ENCODE results near the gene NGEF. TPM values are rescaled to one million over a fixed set of nuclear protein-coding genes. Genes with fewer than 3 reads are reported as not detected.
A peak's percentile ranks its signal among the peaks of the same experiment; 100 is the strongest.

NGEF gene
- total RNA-seq, 1 donor, result 17.4 TPM

GRCh38 chr2:232890896-232891601, 122.0 kb downstream of the NGEF start:
- no peak for DNase-seq (ENCODE audit: low read depth)
- H3K4me3 ChIP-seq (ENCODE audit: low read depth, low read length), result no peak overlapping the region
- no peak for TF ChIP-seq CTCF (IDR thresholded peaks at IDR 0.05; ENCODE audit: insufficient read depth, low read length)

DNA sequence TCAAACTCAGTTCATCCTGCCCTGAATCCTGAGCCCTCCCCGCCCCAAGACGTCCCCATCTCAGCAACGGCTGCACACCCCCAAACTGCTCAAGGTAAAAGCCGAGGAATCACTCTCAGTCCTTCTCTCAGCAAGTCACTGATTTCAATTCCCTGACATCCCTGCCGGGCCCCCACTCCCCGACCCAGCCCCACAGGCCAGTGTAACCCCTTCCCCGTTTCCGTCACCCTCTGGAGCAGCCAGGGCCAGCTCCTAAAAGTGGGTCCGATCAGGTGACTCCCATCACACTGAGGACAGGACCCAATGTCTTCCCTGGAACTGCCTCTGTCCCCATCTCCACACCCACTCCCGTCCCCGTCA, 122.5 kb downstream of the NGEF start:
- no peak for DNase-seq (ENCODE audit: low read depth)
- TF ChIP-seq CTCF (IDR thresholded peaks at IDR 0.05; ENCODE audit: insufficient read depth, low read length), result no peak
- no peak overlapping the region for H3K4me3 ChIP-seq (ENCODE audit: low read depth, low read length)

- no peak overlapping the region for H3K4me3 ChIP-seq (ENCODE audit: low read depth, low read length)
- TF ChIP-seq CTCF (IDR thresholded peaks at IDR 0.05; ENCODE audit: insufficient read depth, low read length), result no peak
- DNase-seq (ENCODE audit: low read depth), result no peak
Observed at GRCh38 chr2:232889876-232890401, 123.1 kb downstream of the NGEF start.

GRCh38 chr2:232888839-232889529, 124.1 kb downstream of the NGEF start:
- no peak for DNase-seq (ENCODE audit: low read depth)
- TF ChIP-seq CTCF (IDR thresholded peaks at IDR 0.05; ENCODE audit: insufficient read depth, low read length), result no peak
- no peak overlapping the region for H3K4me3 ChIP-seq (ENCODE audit: low read depth, low read length)

- DNase-seq (ENCODE audit: low read depth), result no peak
- no peak for TF ChIP-seq CTCF (IDR thresholded peaks at IDR 0.05; ENCODE audit: insufficient read depth, low read length)
- H3K4me3 ChIP-seq (ENCODE audit: low read depth, low read length), result no peak overlapping the region
Observed at GRCh38 chr2:232888099-232888836, 124.8 kb downstream of the NGEF start.

DNA sequence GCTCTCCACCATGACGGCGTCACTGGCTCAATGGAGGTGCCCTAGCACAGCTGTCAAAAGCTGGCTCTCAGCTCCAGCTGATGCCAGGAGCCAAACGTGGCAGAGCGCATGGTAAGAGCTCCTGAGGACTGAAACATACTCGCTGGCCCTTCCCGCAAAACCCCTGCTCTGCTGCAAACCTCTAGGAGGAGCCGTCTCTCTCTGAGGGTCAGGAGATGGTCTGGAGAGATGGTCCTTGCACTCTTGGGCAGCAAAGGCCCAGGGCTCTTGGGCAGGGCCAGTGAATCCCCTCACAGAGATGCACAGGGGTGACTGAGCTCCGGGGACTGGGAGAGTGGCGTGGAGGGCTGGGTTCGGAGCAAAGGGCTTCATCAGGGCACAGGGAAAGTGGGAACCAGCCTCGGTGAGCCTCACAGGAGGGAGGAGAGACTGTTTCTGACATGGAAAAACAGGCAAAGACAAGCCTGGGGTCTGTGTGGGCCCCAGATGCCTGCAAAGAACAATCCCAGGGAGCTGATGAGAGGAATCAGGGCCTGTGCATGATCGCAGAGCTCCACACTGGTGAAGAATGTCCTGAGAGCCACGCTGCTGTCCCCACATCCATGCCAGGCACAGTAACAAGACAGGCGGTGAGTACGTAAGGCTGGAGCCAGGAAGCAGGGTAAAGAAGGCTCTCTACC, 125.7 kb downstream of the NGEF start:
- peak; percentile 18 for TF ChIP-seq CTCF (IDR thresholded peaks at IDR 0.05; ENCODE audit: insufficient read depth, low read length)
- no peak overlapping the region for H3K4me3 ChIP-seq (ENCODE audit: low read depth, low read length)
- DNase-seq (ENCODE audit: low read depth), result no peak
